Left lung (tissue), 10 donors: Measurements from ENCODE around the gene CYP39A1. TPM values are rescaled to one million over a fixed set of nuclear protein-coding genes. Genes with fewer than 3 reads are reported as not detected.
A peak's percentile ranks its signal among the peaks of the same experiment; 100 is the strongest.

Experiments used
- ATAC-seq: fragments of 200-7000 bp; cut with Tn5 transposase; one replicate; pipeline ENCODE4 v1.9.1; 2020; ENCODE audit warnings: moderate library complexity
- DNase-seq, 4 donors: peaks; one replicate each; pipeline ENCODE4 v3.0.0-alpha.2; 2013 to 2020
- H3K27ac ChIP-seq, 2 donors: fragments of 200-600 bp; sonication (generic) in 1 of 2; one replicate each; pipeline versions ENCODE4 v1.5.0 to v1.8.0; 2020 to 2021
- H3K27me3 ChIP-seq, 2 donors: fragments of 200-600 bp; sonication (generic) in 1 of 2; one replicate each; pipeline versions ENCODE4 v1.5.0 to v1.8.0; 2020 to 2021
- H3K36me3 ChIP-seq, 2 donors: fragments of 200-600 bp; sonication (generic) in 1 of 2; one replicate each; pipeline versions ENCODE4 v1.5.0 to v1.8.0; 2020 to 2021
- H3K4me1 ChIP-seq, 2 donors: fragments of 200-600 bp; one replicate each; pipeline ENCODE4 v1.8.0; 2021
- H3K4me3 ChIP-seq, 2 donors: fragments of 200-600 bp; sonication (generic) in 1 of 2; one replicate each; pipeline versions ENCODE4 v1.5.0 to v1.8.0; 2020 to 2021; ENCODE audit warnings: mild to moderate bottlenecking in 1 of 2
- H3K9me3 ChIP-seq, 2 donors: fragments of 200-600 bp; sonication (generic) in 1 of 2; one replicate each; pipeline versions ENCODE4 v1.5.0 to v1.8.0; 2020 to 2021
- intact Hi-C, 2 donors: fragments of 100-400 bp; cut with DNase I; formaldehyde crosslinking; loops; one replicate each; pipeline versions ENCODE4 v1.11.2 to v1.14.2; 2022
- polyA plus RNA-seq, 6 donors: library from polyadenylated mRNA; unstranded; fragments of 120-200 nt; gene quantifications; one replicate each; pipeline ENCODE4 v1.2.1, GENCODE V29; 2013; ENCODE audit not compliant: insufficient read length in 6 of 6
- total RNA-seq, 2 donors: library from RNA; stranded (reverse); fragmentation: NEBNext Ultra II Directional; extraction: Animal tissue kit (Norgen Biotek cat#: 25700); gene quantifications; one replicate each; pipeline ENCODE4 v1.2.1, GENCODE V29; 2021
- TF ChIP-seq, protein P1 (sequence below), 2 donors: fragments of 200-600 bp; sonication (generic) in 1 of 2; IDR thresholded peaks; one replicate each; pipeline versions ENCODE4 v1.5.0 to v1.8.0; 2021; ENCODE audit warnings: antibody characterized with exemption in 2 of 2
- donor health status: DM: no; HTN: yes; CAD: no.
- donor health status: DM: no; HTN: no; CAD: no.

Gene CYP39A1
- total and polyA plus RNA-seq, 8 donors, result 4.5 to 11.9 (median 9.8) TPM

DNA sequence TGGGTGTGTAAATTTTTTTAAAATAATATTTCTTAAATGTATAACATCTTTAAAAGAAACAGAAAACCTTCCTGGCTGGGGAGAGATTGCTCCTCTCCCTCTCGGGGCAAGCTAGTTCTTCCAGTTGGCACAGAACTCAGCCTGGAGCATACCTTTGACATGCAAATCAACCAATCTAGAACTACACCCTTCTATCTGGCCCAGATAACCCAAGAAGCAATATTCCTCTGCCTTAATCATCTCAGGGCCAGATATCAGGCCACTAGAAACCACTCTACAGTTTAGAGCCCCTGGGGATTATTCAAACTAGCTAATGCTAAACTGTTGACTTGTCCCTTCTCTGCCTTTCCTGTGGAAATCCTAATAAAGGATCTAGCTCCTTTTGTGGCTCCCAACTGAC, 33.9 kb downstream of the CYP39A1 start:
- no peaks in the 10 kb centered on the region for H3K36me3 ChIP-seq
- H3K9me3 ChIP-seq, result no peaks in the 10 kb centered on the region
- no peak for DNase-seq
- intact Hi-C loops, result no loop called here
- ATAC-seq, result no peak
- TF ChIP-seq, protein P1, sequence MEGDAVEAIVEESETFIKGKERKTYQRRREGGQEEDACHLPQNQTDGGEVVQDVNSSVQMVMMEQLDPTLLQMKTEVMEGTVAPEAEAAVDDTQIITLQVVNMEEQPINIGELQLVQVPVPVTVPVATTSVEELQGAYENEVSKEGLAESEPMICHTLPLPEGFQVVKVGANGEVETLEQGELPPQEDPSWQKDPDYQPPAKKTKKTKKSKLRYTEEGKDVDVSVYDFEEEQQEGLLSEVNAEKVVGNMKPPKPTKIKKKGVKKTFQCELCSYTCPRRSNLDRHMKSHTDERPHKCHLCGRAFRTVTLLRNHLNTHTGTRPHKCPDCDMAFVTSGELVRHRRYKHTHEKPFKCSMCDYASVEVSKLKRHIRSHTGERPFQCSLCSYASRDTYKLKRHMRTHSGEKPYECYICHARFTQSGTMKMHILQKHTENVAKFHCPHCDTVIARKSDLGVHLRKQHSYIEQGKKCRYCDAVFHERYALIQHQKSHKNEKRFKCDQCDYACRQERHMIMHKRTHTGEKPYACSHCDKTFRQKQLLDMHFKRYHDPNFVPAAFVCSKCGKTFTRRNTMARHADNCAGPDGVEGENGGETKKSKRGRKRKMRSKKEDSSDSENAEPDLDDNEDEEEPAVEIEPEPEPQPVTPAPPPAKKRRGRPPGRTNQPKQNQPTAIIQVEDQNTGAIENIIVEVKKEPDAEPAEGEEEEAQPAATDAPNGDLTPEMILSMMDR (IDR thresholded peaks at IDR 0.05), result no peak
- no peak overlapping the region for H3K4me3 ChIP-seq
- no peaks in the 10 kb centered on the region for H3K4me1 ChIP-seq
- H3K27me3 ChIP-seq, result no peaks in the 10 kb centered on the region
- H3K27ac ChIP-seq, result no peak overlapping the region

DNA sequence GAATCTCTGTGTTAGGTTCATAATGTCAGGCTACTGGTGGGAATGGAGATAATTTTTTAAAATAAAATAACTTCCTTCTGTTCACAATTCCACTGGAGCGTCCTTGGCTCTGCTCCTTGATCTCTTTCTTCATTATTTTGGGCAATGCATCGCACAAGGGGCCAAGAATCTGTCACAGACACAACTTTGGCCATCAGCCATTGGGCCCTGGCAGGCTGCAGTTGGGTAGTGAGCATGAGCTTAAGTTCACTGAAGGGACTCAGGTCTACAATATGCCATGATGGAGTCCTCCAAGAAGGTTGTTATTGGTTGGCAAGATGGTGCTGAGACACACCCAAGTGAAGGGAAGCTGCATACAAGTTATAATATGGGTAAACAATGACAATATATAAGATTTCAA, 40.0 kb downstream of the CYP39A1 start:
- Histone ChIP-seq H3K9me3 (no peaks in the 10 kb centered on the region), H3K4me3 (no peak overlapping the region), H3K4me1 (no peaks in the 10 kb centered on the region), H3K36me3 (no peaks in the 10 kb centered on the region), H3K27ac (no peak overlapping the region), H3K27me3 (no peaks in the 10 kb centered on the region)
- intact Hi-C loops, result no loop called here
- ATAC-seq (no peak), DNase-seq (no peak)
- TF ChIP-seq, protein P1 (IDR thresholded peaks at IDR 0.05), result no peak

DNA sequence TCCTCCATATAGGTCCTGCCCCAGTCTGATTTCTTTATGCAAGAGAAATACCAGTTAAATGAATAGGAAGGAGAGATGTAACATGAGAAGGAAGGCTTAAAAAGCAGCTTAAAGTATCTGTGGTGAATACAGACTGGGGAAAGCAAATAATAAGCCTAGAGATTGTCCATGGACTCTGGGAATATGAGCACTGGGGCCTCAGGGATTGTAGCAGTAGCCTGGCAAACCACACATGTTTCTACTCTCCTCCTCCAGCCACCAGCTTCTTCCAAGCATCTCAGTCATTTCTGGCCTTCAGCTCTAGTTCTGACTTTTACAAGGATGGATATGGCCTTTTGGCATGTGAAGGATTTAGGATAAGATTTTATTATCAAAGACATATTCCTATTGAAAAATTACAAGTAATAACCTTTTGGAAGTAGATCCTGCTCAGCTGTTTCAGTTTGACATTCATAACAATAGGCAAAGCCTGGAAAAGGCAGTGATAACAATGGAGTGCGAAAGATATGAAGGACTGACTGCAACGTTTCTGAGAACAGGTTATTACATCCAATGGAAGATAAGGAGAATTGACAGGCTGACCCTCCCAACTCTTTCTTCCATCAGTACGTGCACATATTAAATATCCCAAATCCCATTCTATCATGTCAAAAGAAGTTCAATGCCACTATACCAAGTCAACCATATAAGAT, 41.6 kb downstream of the CYP39A1 start:
- Histone ChIP-seq H3K36me3 (no peaks in the 10 kb centered on the region), H3K4me1 (no peaks in the 10 kb centered on the region), H3K4me3 (no peak overlapping the region), H3K27ac (no peak overlapping the region), H3K27me3 (no peaks in the 10 kb centered on the region), H3K9me3 (no peaks in the 10 kb centered on the region)
- ATAC-seq (no peak), DNase-seq (no peak)
- TF ChIP-seq, protein P1 (IDR thresholded peaks at IDR 0.05), result no peak
- intact Hi-C loops, result no loop called here

DNA sequence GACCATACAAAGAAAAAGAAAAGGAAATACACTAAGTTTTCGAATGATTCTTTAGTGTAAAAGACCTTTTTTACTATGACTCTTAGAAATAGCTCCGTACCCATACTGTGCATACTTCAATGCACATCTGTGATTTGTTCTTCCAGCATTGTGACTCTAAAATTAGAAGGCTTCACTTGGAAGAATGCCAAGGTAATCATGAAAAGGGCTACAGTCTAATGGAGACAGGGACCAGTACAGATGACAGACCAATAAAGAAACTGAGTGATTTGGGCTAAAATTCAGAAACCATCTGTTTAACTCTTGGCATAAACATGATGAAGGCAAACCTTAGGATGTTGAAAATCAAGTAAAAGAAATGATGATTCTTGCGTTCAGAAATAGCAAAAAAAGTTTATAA, 46.3 kb downstream of the CYP39A1 start:
- TF ChIP-seq, protein P1 (IDR thresholded peaks at IDR 0.05), result no peak

DNA sequence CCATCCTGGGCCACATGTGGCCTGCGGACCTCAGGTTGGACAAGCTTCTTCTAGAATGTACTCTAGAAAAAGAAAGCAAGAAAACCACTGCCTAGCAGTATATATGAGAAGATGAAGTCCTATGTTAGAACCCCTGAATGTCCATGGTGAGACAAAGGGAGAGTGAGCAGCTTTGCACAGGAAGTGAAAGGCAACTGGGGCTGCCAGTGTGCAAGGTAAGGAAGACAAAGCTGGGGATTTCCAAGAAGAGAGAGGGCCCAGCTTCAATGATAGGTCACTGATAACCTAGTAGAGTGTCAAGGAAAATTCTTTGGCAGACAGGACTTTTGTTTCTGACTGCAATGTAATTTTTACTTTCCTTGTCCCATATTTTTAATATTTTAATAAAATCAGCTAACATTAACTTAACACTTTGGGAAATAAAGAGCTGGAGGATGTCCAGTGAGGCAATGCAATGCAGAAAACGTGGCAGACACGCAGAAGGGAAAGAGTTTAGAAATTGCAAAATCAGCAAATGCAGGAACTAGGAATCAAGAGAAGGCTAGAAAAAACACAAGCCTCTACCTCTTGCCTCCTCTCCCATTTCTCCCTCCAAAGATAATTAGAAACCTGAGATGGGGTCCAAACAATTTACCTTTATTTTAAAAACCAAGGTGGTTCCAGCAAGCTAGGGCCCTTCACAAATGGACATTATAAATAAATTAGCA, 47.4 kb downstream of the CYP39A1 start:
- H3K4me3 ChIP-seq, result no peak overlapping the region
- DNase-seq (no peak), ATAC-seq (no peak)
- no peaks in the 10 kb centered on the region for H3K4me1 ChIP-seq
- intact Hi-C loops, result no loop called here
- TF ChIP-seq, protein P1 (IDR thresholded peaks at IDR 0.05), result no peak
- no peak overlapping the region for H3K27ac ChIP-seq
- no peaks in the 10 kb centered on the region for H3K27me3 ChIP-seq
- H3K36me3 ChIP-seq, result no peaks in the 10 kb centered on the region
- H3K9me3 ChIP-seq, result no peaks in the 10 kb centered on the region

More for the DNA sequence above, 46.3 kb downstream of the CYP39A1 start:
- Histone ChIP-seq H3K4me1 (no peaks in the 10 kb centered on the region), H3K36me3 (no peaks in the 10 kb centered on the region), H3K27me3 (no peaks in the 10 kb centered on the region), H3K9me3 (no peaks in the 10 kb centered on the region), H3K27ac (no peak overlapping the region), H3K4me3 (no peak overlapping the region)
- peak in 2 of 4 donors; percentile 38 to 40 for DNase-seq
- intact Hi-C loops, result no loop called here
- no peak for ATAC-seq
